GM10266 (cell line): ENCODE measurements around the gene CYSTM1.

Source experiments
- DNase-seq: peaks from one replicate; pipeline ENCODE4 v3.0.0; 2012; ENCODE audit errors: extremely low spot score
- CTCF ChIP-seq: IDR thresholded peaks from 2 replicates; pipeline ENCODE4 v1.5.1; 2012; ENCODE audit warnings: mild to moderate bottlenecking, low read depth; ENCODE audit not compliant: control insufficient read depth, insufficient read depth; ENCODE audit errors: missing control alignments

CYSTM1 gene

GRCh38 chr5:140169410-140169809 is 5.6 kb upstream of the CYSTM1 start:
- no peak for DNase-seq

GRCh38 chr5:140172483-140172882 is 2.5 kb upstream of the CYSTM1 start:
- DNase-seq, result no peak
- TF ChIP-seq CTCF, result no peak

More at GRCh38 chr5:140169410-140169809, 5.6 kb upstream of the CYSTM1 start:
- peak; percentile 27 for TF ChIP-seq CTCF

- TF ChIP-seq CTCF, result no peak
- no peak for DNase-seq
Measured at GRCh38 chr5:140174014-140174413, 974 bp upstream of the CYSTM1 start.

GRCh38 chr5:140175367-140176030 is 511 bp downstream of the CYSTM1 start:
- peak; percentile 65 for DNase-seq
- no peak for TF ChIP-seq CTCF

- no peak for TF ChIP-seq CTCF
- no peak for DNase-seq
Measured at GRCh38 chr5:140176031-140176387, 1.0 kb downstream of the CYSTM1 start.

- TF ChIP-seq CTCF, result no peak
- no peak for DNase-seq
Measured at GRCh38 chr5:140178086-140178410, 3.1 kb downstream of the CYSTM1 start.

- DNase-seq, result no peak
- TF ChIP-seq CTCF, result no peak
Measured at GRCh38 chr5:140178482-140179116, 3.6 kb downstream of the CYSTM1 start.
